NT2/D1 (cell line): Measurements from ENCODE around the gene C5orf15.

Experiments used
- SUZ12 ChIP-seq: IDR thresholded peaks from 2 replicates; pipeline ENCODE4 v1.6.1; 2011; ENCODE audit not compliant: insufficient read length, insufficient read depth; ENCODE audit errors: extremely low read depth
- ZNF274 ChIP-seq: IDR thresholded peaks from 2 replicates; pipeline ENCODE4 v1.6.1; 2011; ENCODE audit warnings: mild to moderate bottlenecking, low read depth, low read length

DNA sequence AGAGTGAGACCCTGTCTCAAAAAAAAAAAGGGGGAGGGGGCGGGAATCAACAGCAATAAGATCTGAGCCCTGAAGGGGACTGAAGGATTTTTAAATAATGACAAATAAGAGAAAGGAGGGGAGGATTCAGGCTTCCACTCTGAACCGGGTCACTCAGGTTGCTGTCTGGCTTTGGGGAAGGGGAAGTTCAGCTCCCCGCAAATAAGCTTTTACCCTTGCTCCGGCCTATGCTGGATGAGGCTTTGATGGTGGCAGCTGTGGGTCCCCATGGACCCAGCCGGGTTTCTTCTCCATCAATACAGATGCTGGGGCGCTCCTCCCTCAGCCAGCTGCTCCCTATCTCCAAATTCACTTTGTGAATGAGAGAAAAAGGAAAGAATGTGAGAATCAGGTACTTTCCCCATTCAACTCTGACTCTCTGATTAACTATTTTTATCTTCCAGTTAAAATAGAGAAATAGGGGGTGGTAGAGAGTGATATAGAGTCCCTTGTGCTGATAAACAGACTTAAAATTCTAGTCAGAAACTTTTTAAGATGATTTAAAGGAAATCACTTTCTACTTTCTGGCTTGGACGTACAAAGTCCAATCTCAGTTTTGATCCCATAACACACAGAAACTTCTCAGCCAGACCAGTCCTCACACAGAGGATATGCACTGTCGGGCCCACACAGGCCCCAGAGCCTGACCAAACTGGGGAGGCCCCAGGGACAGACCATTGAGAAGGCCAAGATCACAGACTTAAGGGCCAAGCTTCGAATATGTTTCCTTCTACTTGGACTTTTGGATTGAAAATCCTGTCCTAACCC, 39.6 kb downstream of the C5orf15 start:
- no peak for TF ChIP-seq SUZ12
- no peak for TF ChIP-seq ZNF274
